ENCODE measurements around the gene MPIG6B.

MPIG6B gene

DNA sequence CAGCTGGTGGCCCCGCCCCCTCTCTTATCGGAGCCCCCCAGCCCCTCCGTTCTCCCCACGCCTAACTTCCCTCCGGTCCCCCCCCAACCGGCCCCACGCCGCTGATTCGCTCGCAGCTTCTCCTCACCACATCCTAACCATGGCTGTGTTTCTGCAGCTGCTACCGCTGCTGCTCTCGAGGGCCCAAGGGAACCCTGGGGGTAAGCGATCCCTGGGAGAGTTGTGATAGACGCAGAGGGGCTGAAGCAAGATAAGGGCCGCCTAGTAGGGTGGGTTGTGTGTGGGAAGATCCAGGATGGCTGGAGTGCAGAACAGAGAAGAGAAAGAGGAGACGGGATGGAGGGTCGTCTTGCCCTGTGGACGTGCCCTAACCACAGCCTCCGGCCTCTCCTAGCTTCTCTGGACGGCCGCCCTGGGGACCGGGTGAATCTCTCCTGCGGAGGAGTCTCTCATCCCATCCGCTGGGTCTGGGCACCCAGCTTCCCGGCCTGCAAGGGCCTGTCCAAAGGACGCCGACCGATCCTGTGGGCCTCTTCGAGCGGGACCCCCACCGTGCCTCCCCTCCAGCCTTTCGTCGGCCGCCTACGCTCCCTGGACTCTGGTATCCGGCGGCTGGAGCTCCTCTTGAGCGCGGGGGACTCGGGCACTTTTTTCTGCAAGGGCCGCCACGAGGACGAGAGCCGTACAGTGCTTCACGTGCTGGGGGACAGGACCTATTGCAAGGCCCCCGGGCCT lies at the start of gene MPIG6B:
Gene MPIG6B (plus strand): TSS at position 129 of the 735 bp plus-strand sequence. CDS start 11 bp downstream, at position 140.
- no peak for DNase-seq (ENCODE audit: low read depth in 1 of 2, low spot score in 1 of 2)

DNA sequence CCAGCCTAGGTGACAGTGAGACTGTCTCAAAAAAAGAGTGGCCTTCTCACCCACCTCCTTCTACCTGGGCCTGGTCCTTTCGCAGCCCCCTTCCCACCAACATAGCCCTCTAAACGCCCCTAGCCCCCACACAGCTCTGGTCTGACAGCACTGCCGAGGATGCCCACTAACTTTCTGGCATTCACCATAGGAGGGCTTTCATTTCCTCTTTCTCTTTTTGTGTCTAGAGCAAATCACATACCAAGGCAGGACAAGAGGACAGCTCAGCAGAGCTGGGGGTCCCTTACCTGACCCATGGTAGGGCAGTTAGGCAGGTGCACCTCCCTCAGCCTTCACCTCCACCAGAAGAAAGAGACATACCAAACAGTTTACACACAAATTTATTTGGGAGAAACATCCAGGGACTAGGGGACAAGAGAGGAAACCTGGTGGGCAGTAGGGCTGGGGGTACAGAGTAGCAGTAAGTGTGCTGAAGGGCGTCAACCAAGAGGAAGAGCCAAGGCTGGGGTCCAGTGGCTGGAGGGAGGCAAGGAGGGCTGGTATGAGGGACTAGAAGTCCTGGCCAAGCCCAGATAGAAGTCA lies 46.8 kb upstream of the MPIG6B start:
- DNase-seq (ENCODE audit: low read depth in 1 of 2, low spot score in 1 of 2), result no peak

- DNase-seq (ENCODE audit: low read depth in 1 of 2, low spot score in 1 of 2), result no peak
Measured at GRCh38 chr6:31676904-31677303, 46.3 kb upstream of the MPIG6B start.

GRCh38 chr6:31677955-31678354 lies 45.2 kb upstream of the MPIG6B start:
- DNase-seq (ENCODE audit: low read depth in 1 of 2, low spot score in 1 of 2), result no peak

DNA sequence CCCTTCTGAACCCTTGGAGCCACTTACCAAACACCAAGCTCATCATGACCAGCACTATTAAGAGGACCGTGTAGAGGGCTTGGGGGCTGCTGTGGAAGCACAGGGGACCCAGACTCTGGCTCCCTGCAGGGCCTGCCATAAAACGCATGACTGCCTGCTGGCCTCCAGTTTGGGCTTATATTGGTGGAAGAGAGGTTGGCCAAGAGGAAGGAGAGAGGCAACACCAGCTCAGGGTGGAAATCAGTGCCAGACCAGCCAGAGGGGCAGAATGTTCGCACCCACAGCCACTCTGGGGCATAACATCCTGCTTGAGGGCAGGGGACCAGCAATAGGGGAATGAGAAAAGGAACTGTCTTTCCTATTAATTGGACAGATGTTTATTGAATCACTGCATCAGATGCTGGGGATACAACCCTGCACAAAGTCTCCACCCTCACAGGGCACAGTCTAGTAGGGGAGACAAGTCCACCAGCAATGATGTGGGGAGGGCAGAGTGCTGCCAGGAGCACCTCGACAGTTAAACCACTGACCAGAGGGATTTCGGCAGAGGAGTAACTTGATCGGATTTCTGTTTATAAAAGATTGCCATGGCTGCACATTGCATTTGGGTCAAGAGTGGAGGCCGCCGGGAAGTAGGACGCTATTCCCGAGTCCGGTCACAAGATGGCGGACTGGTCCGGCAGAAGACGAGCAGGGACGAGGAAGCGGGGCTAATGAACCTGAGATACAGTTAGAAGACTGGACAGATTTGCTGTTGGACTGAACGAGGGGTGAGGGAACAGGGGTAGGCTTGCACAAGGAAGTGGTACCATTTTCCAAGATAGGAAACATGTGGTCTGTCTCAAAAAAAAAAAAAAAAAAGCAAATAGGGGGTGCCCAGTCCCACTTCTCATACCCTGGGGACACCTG lies 42.7 kb upstream of the MPIG6B start, which contains the start of gene LY6G5C:
Gene LY6G5C (minus strand): TSS at position 842 of the 909 bp plus-strand sequence. CDS start 694 bp downstream, at position 148.
- peak in 1 of 2 donors; percentile 38 for DNase-seq (ENCODE audit: low read depth in 1 of 2, low spot score in 1 of 2)

GRCh38 chr6:31681135-31681671 lies 42.0 kb upstream of the MPIG6B start:
- no peak for DNase-seq (ENCODE audit: low read depth in 1 of 2, low spot score in 1 of 2)

GRCh38 chr6:31683591-31683990 lies 39.6 kb upstream of the MPIG6B start:
- DNase-seq (ENCODE audit: low read depth in 1 of 2, low spot score in 1 of 2), result no peak

DNA sequence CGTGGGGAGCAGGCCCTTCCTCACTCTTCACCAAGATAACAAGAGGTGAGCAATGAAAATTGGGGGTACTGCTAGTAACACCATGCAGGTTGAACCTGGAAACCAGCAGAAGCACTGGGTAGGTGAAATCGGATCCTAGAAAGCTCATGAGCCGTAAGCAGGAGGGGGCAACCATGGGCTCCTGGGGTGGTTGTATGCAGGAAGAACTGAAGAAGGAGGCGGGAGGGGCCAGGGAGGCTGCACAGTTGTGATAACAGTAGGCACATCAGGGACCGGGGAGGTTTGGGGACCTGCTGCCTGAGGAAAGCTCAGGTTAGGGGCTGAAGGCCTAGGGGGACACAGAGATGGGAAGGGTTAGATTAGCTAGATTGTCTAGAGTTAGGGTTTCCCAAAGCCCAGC lies 36.7 kb upstream of the MPIG6B start:
- DNase-seq (ENCODE audit: low read depth in 1 of 2, low spot score in 1 of 2), result no peak

DNA sequence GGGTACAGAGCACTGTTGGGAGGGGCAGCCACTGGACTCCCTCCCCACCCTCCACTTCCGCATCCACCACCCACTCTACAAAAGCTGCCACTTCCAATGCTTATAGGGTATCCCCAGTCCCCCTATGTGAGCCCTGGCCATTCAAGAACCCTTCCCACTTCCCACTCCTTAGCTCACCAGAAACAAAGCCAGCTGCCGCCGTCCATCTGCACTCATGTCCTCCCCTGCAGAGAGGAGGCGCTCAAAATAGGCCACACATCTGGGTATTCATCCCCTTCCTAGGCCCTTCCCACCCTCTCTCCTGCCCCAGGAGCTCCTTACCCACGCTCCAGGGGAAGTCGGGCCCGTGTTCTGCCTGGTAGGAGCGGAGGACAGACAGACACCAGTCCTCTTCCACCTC lies 35.9 kb upstream of the MPIG6B start:
- DNase-seq (ENCODE audit: low read depth in 1 of 2, low spot score in 1 of 2), result no peak

GRCh38 chr6:31687860-31688693 lies 35.1 kb upstream of the MPIG6B start:
- no peak for DNase-seq (ENCODE audit: low read depth in 1 of 2, low spot score in 1 of 2)

- no peak for DNase-seq (ENCODE audit: low read depth in 1 of 2, low spot score in 1 of 2)
Measured at GRCh38 chr6:31689249-31690110, 33.7 kb upstream of the MPIG6B start.

DNA sequence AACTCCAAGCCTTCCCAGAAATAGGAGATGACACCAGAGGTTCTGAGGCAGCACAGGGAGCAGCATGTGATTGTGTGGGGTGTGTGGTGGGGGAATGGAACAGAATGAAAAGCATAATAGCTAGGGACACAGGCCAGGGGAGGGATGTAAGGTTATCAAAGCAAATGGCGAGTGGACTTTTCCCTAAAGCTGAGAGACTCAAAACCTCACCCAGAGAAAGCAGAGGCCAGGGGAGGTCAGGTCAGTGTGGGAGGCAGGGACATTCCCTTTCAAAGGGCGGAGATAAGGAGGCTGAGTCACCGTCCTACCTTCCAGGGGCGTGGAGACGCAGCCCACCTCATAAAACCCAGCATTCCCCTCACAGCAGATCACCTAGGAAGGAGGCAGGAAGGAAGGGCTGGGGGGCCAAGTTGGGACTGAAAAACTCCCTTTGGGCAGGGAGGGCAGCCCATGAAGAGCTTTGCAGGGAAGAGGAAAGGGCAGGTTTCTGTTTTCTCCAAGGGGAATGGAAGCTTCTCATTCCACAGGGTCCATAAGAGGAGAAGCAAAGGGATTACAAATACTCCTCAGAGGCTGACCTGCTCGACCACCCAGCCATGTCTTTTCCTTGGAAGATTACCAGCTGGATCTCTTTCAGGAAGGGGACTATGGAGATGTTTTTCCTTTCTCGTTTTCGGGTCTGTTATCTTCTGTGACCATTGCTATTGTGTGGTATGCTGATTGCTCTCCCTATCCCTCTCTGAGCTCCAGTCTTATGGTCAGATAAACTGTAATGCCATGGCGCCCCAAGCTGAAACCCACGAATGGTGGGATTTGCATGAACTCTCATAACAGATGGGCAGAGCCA lies 32.7 kb upstream of the MPIG6B start:
- no peak for DNase-seq (ENCODE audit: low read depth in 1 of 2, low spot score in 1 of 2)

DNA sequence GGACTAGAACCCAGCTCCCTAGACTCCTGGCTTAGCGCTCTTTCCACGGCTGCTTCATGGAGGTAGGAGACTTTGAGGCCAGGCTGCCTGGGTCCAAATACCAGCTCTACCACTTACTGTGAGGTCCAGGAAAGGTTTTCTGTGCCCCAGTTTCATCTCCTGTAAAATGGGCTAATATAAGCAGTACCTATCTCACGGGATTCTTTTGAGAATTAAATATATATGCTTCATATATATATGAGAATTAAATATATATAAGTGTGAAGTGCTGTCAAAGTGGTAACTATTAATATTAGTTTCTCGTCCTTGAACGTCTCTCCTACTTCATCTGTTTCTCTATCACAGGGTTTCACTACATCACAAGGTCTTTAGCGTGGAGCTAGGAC lies 32.1 kb upstream of the MPIG6B start:
- DNase-seq (ENCODE audit: low read depth in 1 of 2, low spot score in 1 of 2), result no peak

DNA sequence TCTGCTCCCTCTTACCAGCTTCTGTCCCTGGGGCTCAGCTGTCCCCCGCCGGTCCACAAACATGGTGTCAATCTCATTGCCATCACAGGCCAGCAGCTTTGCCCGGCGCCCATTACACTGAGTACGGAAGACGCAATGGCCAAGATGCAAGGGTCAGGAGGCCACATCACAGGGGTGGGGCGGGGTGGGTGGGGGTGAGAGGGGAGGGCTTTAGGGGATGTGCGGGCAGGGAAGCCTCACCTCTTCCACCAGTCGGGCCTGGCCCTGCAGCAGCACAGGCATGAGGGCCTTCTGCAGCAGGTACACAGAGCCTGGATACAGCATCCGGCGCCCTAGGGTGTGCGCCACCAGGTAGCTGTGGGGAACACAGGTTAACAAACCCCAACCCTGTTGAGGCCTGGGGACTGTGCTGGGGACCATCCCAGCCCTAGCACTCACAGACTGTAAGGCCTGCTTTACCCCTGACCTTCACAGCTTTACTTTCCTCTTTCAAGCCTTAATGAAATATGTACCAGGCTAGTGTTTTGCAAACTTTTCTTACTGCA lies 31.5 kb upstream of the MPIG6B start:
- DNase-seq (ENCODE audit: low read depth in 1 of 2, low spot score in 1 of 2), result no peak

- DNase-seq (ENCODE audit: low read depth in 1 of 2, low spot score in 1 of 2), result no peak
Measured at GRCh38 chr6:31692353-31692752, 30.8 kb upstream of the MPIG6B start.

DNA sequence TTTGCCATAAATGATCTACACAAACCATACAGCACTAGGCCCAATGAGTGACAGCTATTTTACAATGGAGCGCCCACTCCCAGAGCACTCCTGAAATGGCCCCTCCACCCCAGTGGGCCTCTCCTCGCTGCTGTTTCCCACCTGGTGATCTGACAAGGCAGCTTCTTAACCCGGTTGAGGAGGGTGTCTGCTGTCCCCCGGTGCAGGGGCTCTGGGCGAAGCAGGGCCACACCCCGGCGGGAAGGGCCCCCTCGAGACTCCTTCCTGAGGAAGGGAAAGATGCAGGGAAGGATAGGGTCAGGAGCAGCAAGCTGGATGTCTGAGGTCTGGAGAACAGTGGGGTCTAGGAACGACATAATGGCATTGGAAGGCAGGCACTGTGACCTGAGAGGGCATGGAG lies 30.3 kb upstream of the MPIG6B start:
- DNase-seq (ENCODE audit: low read depth in 1 of 2, low spot score in 1 of 2), result no peak

DNA sequence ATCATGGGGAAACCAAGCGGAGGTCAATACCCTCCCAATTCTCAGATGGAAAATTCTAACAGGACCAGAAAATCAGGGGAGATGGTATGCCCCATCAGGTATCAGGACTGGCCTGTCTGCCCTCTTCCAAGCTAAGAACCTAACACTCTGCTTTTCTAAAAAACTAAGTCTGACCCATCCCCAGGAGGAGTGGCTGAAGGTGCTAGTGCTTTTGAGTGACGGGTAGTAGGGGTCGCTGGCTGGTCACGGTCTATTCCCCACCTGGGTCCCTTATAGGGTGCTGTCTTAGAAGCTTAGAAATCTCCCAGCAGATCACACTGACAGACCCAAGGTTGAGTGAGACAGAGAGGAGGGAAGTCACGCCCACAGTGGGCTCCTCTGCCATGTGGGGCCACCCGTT lies 29.6 kb upstream of the MPIG6B start:
- DNase-seq (ENCODE audit: low read depth in 1 of 2, low spot score in 1 of 2), result no peak

- no peak for DNase-seq (ENCODE audit: low read depth in 1 of 2, low spot score in 1 of 2)
Measured at GRCh38 chr6:31697555-31697954, 25.6 kb upstream of the MPIG6B start.

All from stimulated activated CD4-positive, alpha-beta T cell treated with anti-CD3 and anti-CD28 coated beads, Interleukin-15, amount 100 ng/mL, for 1 hour (primary cell).